CD14-positive monocyte (primary cell): Measurements from ENCODE around the gene ZNF554. TPM values are rescaled to one million over a fixed set of nuclear protein-coding genes. Genes with fewer than 3 reads are reported as not detected.

Experiments
- DNase-seq, 3 donors: peaks; one replicate each; pipeline ENCODE4 v3.0.0-alpha.2; 2011 to 2022
- H2AFZ ChIP-seq: 2 replicates; pipeline ENCODE4 v1.6.0; 2012; ENCODE audit warnings: mild to moderate bottlenecking, low read depth, low read length, inconsistent platforms; ENCODE audit not compliant: insufficient read depth, poor library complexity, severe bottlenecking
- H3K27ac ChIP-seq, 2 donors: 1 replicate in 1 of 2; 2 replicates in 1 of 2; pipeline ENCODE4 v1.5.1; 2012 to 2013; ENCODE audit warnings: low read length in 2 of 2, control low read depth in 1 of 2, inconsistent platforms in 1 of 2, low read depth in 1 of 2, mild to moderate bottlenecking in 1 of 2
- H3K27me3 ChIP-seq, 2 donors: one replicate each; pipeline versions ENCODE4 v1.6.0 to v1.6.1; 2011 to 2013; ENCODE audit warnings: low read length in 2 of 2; ENCODE audit not compliant: control insufficient read depth in 2 of 2, insufficient read depth in 2 of 2
- H3K36me3 ChIP-seq, 2 donors: replicated peaks in 1 of 2; 1 replicate in 1 of 2; 2 replicates in 1 of 2; pipeline versions ENCODE4 v1.5.1 to v1.6.1; 2012 to 2013; ENCODE audit warnings: low read length in 2 of 2, control low read depth in 1 of 2, inconsistent platforms in 1 of 2, mild to moderate bottlenecking in 1 of 2; ENCODE audit not compliant: insufficient read depth in 2 of 2, control insufficient read depth in 1 of 2
- H3K4me1 ChIP-seq, 2 donors: 1 replicate in 1 of 2; 2 replicates in 1 of 2; pipeline versions ENCODE4 v1.5.1 to v1.6.1; 2012 to 2013; ENCODE audit warnings: low read length in 2 of 2, control low read depth in 1 of 2, inconsistent platforms in 1 of 2, mild to moderate bottlenecking in 1 of 2, moderate library complexity in 1 of 2; ENCODE audit not compliant: insufficient read depth in 2 of 2, control insufficient read depth in 1 of 2
- H3K4me2 ChIP-seq: replicated peaks from 2 replicates; pipeline ENCODE3; 2012; ENCODE audit warnings: low read length, moderate library complexity, mild to moderate bottlenecking; ENCODE audit not compliant: poor library complexity, severe bottlenecking; ENCODE audit errors: extremely low read depth
- H3K4me3 ChIP-seq, 3 experiments: fragments of 200-600 bp in 1 of 3; sonication (generic) in 1 of 3; replicated peaks in 1 of 3; 1 replicate in 2 of 3; 2 replicates in 1 of 3; pipeline ENCODE4 v1.5.1; 2011 to 2013; ENCODE audit warnings: low read length in 3 of 3, mild to moderate bottlenecking in 3 of 3, control low read depth in 2 of 3, low read depth in 2 of 3, inconsistent platforms in 1 of 3, moderate library complexity in 1 of 3
- H3K79me2 ChIP-seq: 2 replicates; pipeline ENCODE4 v1.6.0; 2012; ENCODE audit warnings: mild to moderate bottlenecking, control low read depth, inconsistent platforms, low read length, moderate library complexity; ENCODE audit not compliant: insufficient read depth
- H3K9ac ChIP-seq: 2 replicates; pipeline ENCODE4 v1.6.0; 2017; ENCODE audit warnings: low read length, mild to moderate bottlenecking; ENCODE audit not compliant: insufficient read depth, poor library complexity, severe bottlenecking
- H3K9me3 ChIP-seq, 2 donors: replicated peaks in 1 of 2; 1 replicate in 1 of 2; 2 replicates in 1 of 2; pipeline versions ENCODE4 v1.5.1 to v1.6.1; 2012 to 2013; ENCODE audit warnings: low read length in 2 of 2, control low read depth in 1 of 2; ENCODE audit not compliant: control insufficient read depth in 1 of 2, insufficient read depth in 1 of 2
- H4K20me1 ChIP-seq: 2 replicates; pipeline ENCODE4 v1.6.0; 2012; ENCODE audit warnings: mild to moderate bottlenecking, low read length, control low read depth, moderate library complexity; ENCODE audit not compliant: insufficient read depth
- H3K27ac Mint-ChIP-seq, 7 donors: one replicate each; pipeline ENCODE4 v1.8.0; 2020; ENCODE audit warnings: mild to moderate bottlenecking in 7 of 7, mixed read lengths in 7 of 7, moderate library complexity in 6 of 7, inconsistent platforms in 2 of 7
- H3K27me3 Mint-ChIP-seq, 3 donors: one replicate each; pipeline ENCODE4 v1.8.0; 2021 to 2022; ENCODE audit warnings: low read depth in 3 of 3, mild to moderate bottlenecking in 3 of 3, mixed read lengths in 3 of 3, moderate library complexity in 3 of 3, inconsistent platforms in 1 of 3
- H3K36me3 Mint-ChIP-seq, 2 donors: one replicate each; pipeline ENCODE4 v1.8.0; 2020; ENCODE audit warnings: mixed read lengths in 2 of 2, inconsistent platforms in 1 of 2, mild to moderate bottlenecking in 1 of 2
- H3K4me1 Mint-ChIP-seq: one replicate; pipeline ENCODE4 v1.8.0; 2020; ENCODE audit warnings: mild to moderate bottlenecking, mixed read lengths
- H3K4me3 Mint-ChIP-seq, 2 donors: one replicate each; pipeline ENCODE4 v1.8.0; 2020; ENCODE audit warnings: mild to moderate bottlenecking in 2 of 2, mixed read lengths in 2 of 2, moderate library complexity in 1 of 2
- H3K9me3 Mint-ChIP-seq, 7 donors: one replicate each; pipeline ENCODE4 v1.8.0; 2020 to 2022; ENCODE audit warnings: mixed read lengths in 7 of 7, mild to moderate bottlenecking in 6 of 7, moderate library complexity in 6 of 7, inconsistent platforms in 2 of 7
- CTCF ChIP-seq: fragments of 200-600 bp; IDR thresholded peaks from one replicate; pipeline ENCODE4 v1.8.0; 2022; ENCODE audit warnings: antibody characterized with exemption, mild to moderate bottlenecking
- WGBS: methylation state at CpG from one replicate; pipeline ENCODE4 v1.1.5; 2013; ENCODE audit warnings: missing lambda C conversion rate; ENCODE audit not compliant: insufficient coverage; 5-methylcytosine and 5-hydroxymethylcytosine counted together
- intact Hi-C, 2 donors: fragments of 100-400 bp; cut with micrococcal nuclease; formaldehyde crosslinking; loops; one replicate each; pipeline versions ENCODE4 v1.15.0 to v1.15.1; 2023
- polyA plus RNA-seq, 3 donors: library from polyadenylated mRNA; depleted of rRNA in 1 of 3; unstranded in 2 of 3; stranded (reverse) in 1 of 3; fragments of 300-500 nt in 2 of 3; fragments of >200 nt in 1 of 3; fragmentation: Illumina TruSeq in 2 of 3; gene quantifications; 1 replicate in 2 of 3; 2 replicates in 1 of 3; pipeline ENCODE4 v1.2.3, GENCODE V29; 2012 to 2021

The ZNF554 gene
- polyA plus RNA-seq, 3 donors, result 0.79 to 1.7 (median 0.91) TPM

GRCh38 chr19:2820112-2820702 is 539 bp downstream of the ZNF554 start:
- H3K4me3 ChIP-seq, result peak overlapping the region; percentile 34 to 81 (median 38)
- Mint-ChIP-seq H3K36me3 (peaks cover 4 to 21% of the 10 kb centered on the region in 2 donors), H3K27ac (peak overlapping the region in 2 of 7 donors; percentile 31 to 38), H3K4me1 (peaks cover 9% of the 10 kb centered on the region), H3K4me3 (peak overlapping the region; percentile 73 to 90), H3K27me3 (peaks cover 0 to 2% (median 2%) of the 10 kb centered on the region in 3 donors), H3K9me3 (peaks cover 0 to 18% (median 8%) of the 10 kb centered on the region in 7 donors)
- H3K9ac ChIP-seq, result peak overlapping the region; percentile 70
- no peaks in the 10 kb centered on the region for H3K36me3 ChIP-seq
- no peaks in the 10 kb centered on the region for H3K79me2 ChIP-seq
- 5% methylated on average over 31 of the region's 36 CpGs for WGBS
- H2AFZ ChIP-seq, result peak overlapping the region; percentile 83
- H4K20me1 ChIP-seq, result no peaks in the 10 kb centered on the region
- TF ChIP-seq CTCF, result no peak
- DNase-seq, result no peak
- no peaks in the 10 kb centered on the region for H3K27me3 ChIP-seq
- H3K9me3 ChIP-seq, result peaks cover 0 to 5% of the 10 kb centered on the region in 2 donors
- H3K4me1 ChIP-seq, result peaks cover 5 to 6% of the 10 kb centered on the region in 2 donors
- intact Hi-C loops, result loop anchor here in 1 of 2 donors (10.0 kb wide), 1 partner anchor 365 kb away; the partner anchor contains the start of gene NCLN
- peak overlapping the region; percentile 97 for H3K4me2 ChIP-seq
- H3K27ac ChIP-seq, result peak overlapping the region in 1 of 2 donors; percentile 8

GRCh38 chr19:2822846-2823245 is 3.2 kb downstream of the ZNF554 start:
- DNase-seq, result no peak
- whole genome bisulfite sequencing, result 80% methylated on average over 1 of the region's 5 CpGs

More at GRCh38 chr19:2822846-2823245, 3.2 kb downstream of the ZNF554 start:
- H3K9me3 ChIP-seq, result peaks cover 9 to 17% of the 10 kb centered on the region in 2 donors
- H3K4me1 ChIP-seq, result peaks cover 5 to 6% of the 10 kb centered on the region in 2 donors
- no peak overlapping the region for H3K27ac Mint-ChIP-seq
- no peaks in the 10 kb centered on the region for H4K20me1 ChIP-seq
- H3K36me3 Mint-ChIP-seq, result peaks cover 8 to 27% of the 10 kb centered on the region in 2 donors
- TF ChIP-seq CTCF, result no peak
- H3K27ac ChIP-seq, result no peak overlapping the region
- H3K79me2 ChIP-seq, result no peaks in the 10 kb centered on the region
- no peaks in the 10 kb centered on the region for H3K27me3 ChIP-seq
- peaks cover 0 to 7% of the 10 kb centered on the region in 2 donors for H3K36me3 ChIP-seq
- H3K9ac ChIP-seq, result no peak overlapping the region
- peaks cover 9% of the 10 kb centered on the region for H3K4me1 Mint-ChIP-seq
- no peak overlapping the region for H3K4me3 Mint-ChIP-seq
- no peak overlapping the region for H2AFZ ChIP-seq
- peaks cover 10 to 37% (median 28%) of the 10 kb centered on the region in 7 donors for H3K9me3 Mint-ChIP-seq
- no peak overlapping the region for H3K4me3 ChIP-seq
- intact Hi-C loops, result loop anchor here in 1 of 2 donors (10.0 kb wide), 1 partner anchor 362 kb away; the partner anchor contains the start of gene NCLN
- peaks cover 0 to 2% (median 2%) of the 10 kb centered on the region in 3 donors for H3K27me3 Mint-ChIP-seq
- no peak overlapping the region for H3K4me2 ChIP-seq
